Neuron (in vitro differentiated cells): ENCODE measurements around the gene CPA2.
"Not testable (repeated sequence)": the region's sequence is repeated elsewhere in the genome, so short reads cannot be mapped to it uniquely, and the experiment has no call there.

Source experiments
- H2AFZ ChIP-seq: one replicate; pipeline ENCODE4 v1.6.1; 2013; ENCODE audit warnings: low read depth, mild to moderate bottlenecking, inconsistent platforms, low read length, moderate library complexity
- H3K27me3 ChIP-seq: one replicate; pipeline ENCODE4 v1.6.1; 2013; ENCODE audit warnings: low read length; ENCODE audit not compliant: insufficient read depth
- H3K36me3 ChIP-seq: one replicate; pipeline ENCODE4 v1.6.1; 2013; ENCODE audit warnings: low read length; ENCODE audit not compliant: insufficient read depth
- H3K4me1 ChIP-seq: one replicate; pipeline ENCODE4 v1.6.1; 2013; ENCODE audit warnings: low read length; ENCODE audit not compliant: insufficient read depth
- H3K4me3 ChIP-seq: 2 replicates; pipeline ENCODE4 v1.5.1; 2013; ENCODE audit warnings: mild to moderate bottlenecking, low read length, moderate library complexity
- H3K9me3 ChIP-seq: one replicate; pipeline ENCODE4 v1.6.1; 2013; ENCODE audit warnings: low read length

CPA2 gene

GRCh38 chr7:130266258-130266960 is at the start of gene CPA2:
CPA2 (plus strand) TSS chr7:130266863; CDS start chr7:130266882, 19 bp downstream.
- Histone ChIP-seq H3K4me1 (no peaks in the 10 kb centered on the region), H3K27me3 (no peaks in the 10 kb centered on the region), H3K4me3 (no peak within 1 kb of the TSS), H2AFZ (no peak within 1 kb of the TSS), H3K9me3 (peaks cover 2% of the 10 kb centered on the region), H3K36me3 (no peaks in the 10 kb centered on the region)

- Histone ChIP-seq H3K9me3 (peaks cover 3% of the 10 kb centered on the region), H3K4me1 (no peaks in the 10 kb centered on the region), H3K27me3 (no peaks in the 10 kb centered on the region), H3K36me3 (no peaks in the 10 kb centered on the region), H2AFZ (no peak overlapping the region), H3K4me3 (no peak overlapping the region)
Measured at GRCh38 chr7:130218806-130219620, 47.6 kb upstream of the CPA2 start.

- no peaks in the 10 kb centered on the region for H3K4me1 ChIP-seq
- H3K9me3 ChIP-seq, result peaks cover 3% of the 10 kb centered on the region
- no peaks in the 10 kb centered on the region for H3K36me3 ChIP-seq
- H3K27me3 ChIP-seq, result no peaks in the 10 kb centered on the region
- no peak overlapping the region for H2AFZ ChIP-seq
- H3K4me3 ChIP-seq, result no peak overlapping the region
Measured at GRCh38 chr7:130219871-130220270, 46.8 kb upstream of the CPA2 start.

GRCh38 chr7:130221746-130222145 is 44.9 kb upstream of the CPA2 start:
- H3K27me3 ChIP-seq, result no peaks in the 10 kb centered on the region

GRCh38 chr7:130223646-130224045 is 43.0 kb upstream of the CPA2 start:
- no peaks in the 10 kb centered on the region for H3K36me3 ChIP-seq
- peaks cover 2% of the 10 kb centered on the region for H3K9me3 ChIP-seq
- H2AFZ ChIP-seq, result no peak overlapping the region
- no peaks in the 10 kb centered on the region for H3K27me3 ChIP-seq
- peaks cover 4% of the 10 kb centered on the region for H3K4me1 ChIP-seq
- no peak overlapping the region for H3K4me3 ChIP-seq

More at GRCh38 chr7:130221746-130222145, 44.9 kb upstream of the CPA2 start:
- H3K4me1 ChIP-seq, result no peaks in the 10 kb centered on the region
- H2AFZ ChIP-seq, result no peak overlapping the region
- no peaks in the 10 kb centered on the region for H3K36me3 ChIP-seq
- peaks cover 2% of the 10 kb centered on the region for H3K9me3 ChIP-seq
- no peak overlapping the region for H3K4me3 ChIP-seq

- no peaks in the 10 kb centered on the region for H3K36me3 ChIP-seq
- H3K4me3 ChIP-seq, result no peak overlapping the region
- H2AFZ ChIP-seq, result no peak overlapping the region
- H3K27me3 ChIP-seq, result no peaks in the 10 kb centered on the region
- H3K4me1 ChIP-seq, result peaks cover 10% of the 10 kb centered on the region
- H3K9me3 ChIP-seq, result peaks cover 2% of the 10 kb centered on the region
Measured at GRCh38 chr7:130224210-130224609, 42.5 kb upstream of the CPA2 start.

GRCh38 chr7:130224923-130225322 is 41.7 kb upstream of the CPA2 start:
- H2AFZ ChIP-seq, H3K36me3 ChIP-seq, H3K4me3 ChIP-seq, H3K9me3 ChIP-seq, H3K27me3 ChIP-seq: not testable (repeated sequence)
- peaks cover 10% of the 10 kb centered on the region for H3K4me1 ChIP-seq

GRCh38 chr7:130226333-130226732 is 40.3 kb upstream of the CPA2 start:
- no peaks in the 10 kb centered on the region for H3K36me3 ChIP-seq
- no peaks in the 10 kb centered on the region for H3K27me3 ChIP-seq
- H3K9me3 ChIP-seq, result peaks cover 2% of the 10 kb centered on the region
- H3K4me3 ChIP-seq, result no peak overlapping the region
- H2AFZ ChIP-seq, result no peak overlapping the region
- H3K4me1 ChIP-seq, result peaks cover 10% of the 10 kb centered on the region

GRCh38 chr7:130227883-130228575 is 38.6 kb upstream of the CPA2 start:
- Histone ChIP-seq H3K9me3 (peaks cover 2% of the 10 kb centered on the region), H3K4me3 (no peak overlapping the region), H3K36me3 (no peaks in the 10 kb centered on the region), H2AFZ (no peak overlapping the region), H3K27me3 (no peaks in the 10 kb centered on the region), H3K4me1 (peaks cover 18% of the 10 kb centered on the region)

- no peak overlapping the region for H3K4me3 ChIP-seq
- no peaks in the 10 kb centered on the region for H3K27me3 ChIP-seq
- H2AFZ ChIP-seq, result no peak overlapping the region
- H3K4me1 ChIP-seq, result peaks cover 18% of the 10 kb centered on the region
- H3K36me3 ChIP-seq, result no peaks in the 10 kb centered on the region
- H3K9me3 ChIP-seq, result peaks cover 2% of the 10 kb centered on the region
Measured at GRCh38 chr7:130228840-130229502, 37.7 kb upstream of the CPA2 start.

GRCh38 chr7:130229981-130230380 is 36.7 kb upstream of the CPA2 start:
- H3K4me3 ChIP-seq, H3K27me3 ChIP-seq, H3K9me3 ChIP-seq, H3K36me3 ChIP-seq, H2AFZ ChIP-seq: not testable (repeated sequence)
- peaks cover 18% of the 10 kb centered on the region for H3K4me1 ChIP-seq

- Histone ChIP-seq H3K4me1 (peaks cover 18% of the 10 kb centered on the region), H3K36me3 (no peaks in the 10 kb centered on the region), H2AFZ (no peak overlapping the region), H3K4me3 (no peak overlapping the region), H3K27me3 (no peaks in the 10 kb centered on the region), H3K9me3 (no peaks in the 10 kb centered on the region)
Measured at GRCh38 chr7:130231792-130232191, 34.9 kb upstream of the CPA2 start.

GRCh38 chr7:130232209-130232608 is 34.5 kb upstream of the CPA2 start:
- no peak overlapping the region for H3K4me3 ChIP-seq
- no peaks in the 10 kb centered on the region for H3K36me3 ChIP-seq
- H3K27me3 ChIP-seq, result no peaks in the 10 kb centered on the region
- H3K9me3 ChIP-seq, result no peaks in the 10 kb centered on the region
- no peak overlapping the region for H2AFZ ChIP-seq
- H3K4me1 ChIP-seq, result peaks cover 19% of the 10 kb centered on the region
